ENCODE data around the gene CDH13. TPM values are rescaled to one million over a fixed set of nuclear protein-coding genes. Genes with fewer than 3 reads are reported as not detected.

CDH13 gene
- total RNA-seq, 4 donors from 2014 or later = 3.4 to 14.8 (median 6.5) TPM

DNA sequence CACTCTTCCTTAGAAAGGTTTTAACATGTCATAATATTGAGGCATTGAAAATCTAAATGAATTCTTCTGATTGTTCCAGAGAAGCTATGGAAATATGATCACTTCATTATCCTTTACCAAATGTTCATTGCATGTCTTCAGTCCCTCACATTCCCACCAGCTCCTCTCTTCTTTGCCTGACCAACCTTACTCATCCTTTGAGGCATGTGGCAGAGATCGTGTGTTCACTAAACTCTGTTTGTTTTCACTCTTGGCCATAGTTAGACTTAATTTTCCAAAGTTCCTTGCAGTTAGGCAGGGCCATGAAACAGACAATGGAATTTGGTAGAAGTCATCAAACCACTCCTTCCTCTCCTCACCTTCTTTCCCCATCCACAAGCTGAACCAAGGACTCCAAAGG lies 914.5 kb downstream of the CDH13 start:
- TF ChIP-seq POLR2A (IDR thresholded peaks at IDR 0.05) = no peak
- TF ChIP-seq, protein P1, sequence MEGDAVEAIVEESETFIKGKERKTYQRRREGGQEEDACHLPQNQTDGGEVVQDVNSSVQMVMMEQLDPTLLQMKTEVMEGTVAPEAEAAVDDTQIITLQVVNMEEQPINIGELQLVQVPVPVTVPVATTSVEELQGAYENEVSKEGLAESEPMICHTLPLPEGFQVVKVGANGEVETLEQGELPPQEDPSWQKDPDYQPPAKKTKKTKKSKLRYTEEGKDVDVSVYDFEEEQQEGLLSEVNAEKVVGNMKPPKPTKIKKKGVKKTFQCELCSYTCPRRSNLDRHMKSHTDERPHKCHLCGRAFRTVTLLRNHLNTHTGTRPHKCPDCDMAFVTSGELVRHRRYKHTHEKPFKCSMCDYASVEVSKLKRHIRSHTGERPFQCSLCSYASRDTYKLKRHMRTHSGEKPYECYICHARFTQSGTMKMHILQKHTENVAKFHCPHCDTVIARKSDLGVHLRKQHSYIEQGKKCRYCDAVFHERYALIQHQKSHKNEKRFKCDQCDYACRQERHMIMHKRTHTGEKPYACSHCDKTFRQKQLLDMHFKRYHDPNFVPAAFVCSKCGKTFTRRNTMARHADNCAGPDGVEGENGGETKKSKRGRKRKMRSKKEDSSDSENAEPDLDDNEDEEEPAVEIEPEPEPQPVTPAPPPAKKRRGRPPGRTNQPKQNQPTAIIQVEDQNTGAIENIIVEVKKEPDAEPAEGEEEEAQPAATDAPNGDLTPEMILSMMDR (IDR thresholded peaks at IDR 0.05) = no peak
- H3K4me1 ChIP-seq = no peaks in the 10 kb centered on the region
- intact Hi-C loops (cut with DNase I) = no loop called here
- H3K27ac ChIP-seq = no peak overlapping the region
- no peaks in the 10 kb centered on the region for H3K27me3 ChIP-seq
- 48 to 75% methylated on average over 1 of the region's 1 CpG for whole genome bisulfite sequencing, 2 donors
- H3K9me3 ChIP-seq = no peaks in the 10 kb centered on the region
- H3K36me3 ChIP-seq = no peaks in the 10 kb centered on the region
- H3K4me3 ChIP-seq (replicated peaks in 1 of 3) = no peak overlapping the region
- no peak for DNase-seq

DNA sequence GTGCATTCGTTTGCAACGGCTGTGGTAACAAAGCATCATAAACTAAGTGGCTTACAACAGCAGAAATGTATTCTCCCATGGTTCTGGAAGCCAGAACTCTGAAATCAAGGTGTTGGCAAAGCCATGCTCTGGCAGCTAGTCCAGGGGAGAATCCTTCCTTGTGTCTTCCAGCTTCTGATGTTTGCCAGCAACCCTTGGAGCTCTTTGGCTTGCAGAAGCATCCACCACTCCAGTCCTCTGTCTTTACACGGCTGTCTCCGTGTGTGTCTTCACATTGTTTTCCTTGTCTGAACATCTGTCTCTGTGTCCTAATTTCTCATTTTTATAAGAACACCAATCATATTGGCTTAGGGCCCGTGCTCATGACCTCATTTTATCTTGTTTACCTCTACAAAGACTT lies 915.7 kb downstream of the CDH13 start:
- Histone ChIP-seq H3K27me3 (no peaks in the 10 kb centered on the region), H3K4me3 (replicated peaks in 1 of 3) (no peak overlapping the region), H3K27ac (no peak overlapping the region), H3K9me3 (no peaks in the 10 kb centered on the region), H3K4me1 (no peaks in the 10 kb centered on the region), H3K36me3 (no peaks in the 10 kb centered on the region)
- intact Hi-C loops (cut with DNase I) = no loop called here
- WGBS, 2 donors = 72 to 88% methylated on average over 5 of the region's 5 CpGs
- DNase-seq = no peak
- TF ChIP-seq, protein P1 (IDR thresholded peaks at IDR 0.05) = no peak

DNA sequence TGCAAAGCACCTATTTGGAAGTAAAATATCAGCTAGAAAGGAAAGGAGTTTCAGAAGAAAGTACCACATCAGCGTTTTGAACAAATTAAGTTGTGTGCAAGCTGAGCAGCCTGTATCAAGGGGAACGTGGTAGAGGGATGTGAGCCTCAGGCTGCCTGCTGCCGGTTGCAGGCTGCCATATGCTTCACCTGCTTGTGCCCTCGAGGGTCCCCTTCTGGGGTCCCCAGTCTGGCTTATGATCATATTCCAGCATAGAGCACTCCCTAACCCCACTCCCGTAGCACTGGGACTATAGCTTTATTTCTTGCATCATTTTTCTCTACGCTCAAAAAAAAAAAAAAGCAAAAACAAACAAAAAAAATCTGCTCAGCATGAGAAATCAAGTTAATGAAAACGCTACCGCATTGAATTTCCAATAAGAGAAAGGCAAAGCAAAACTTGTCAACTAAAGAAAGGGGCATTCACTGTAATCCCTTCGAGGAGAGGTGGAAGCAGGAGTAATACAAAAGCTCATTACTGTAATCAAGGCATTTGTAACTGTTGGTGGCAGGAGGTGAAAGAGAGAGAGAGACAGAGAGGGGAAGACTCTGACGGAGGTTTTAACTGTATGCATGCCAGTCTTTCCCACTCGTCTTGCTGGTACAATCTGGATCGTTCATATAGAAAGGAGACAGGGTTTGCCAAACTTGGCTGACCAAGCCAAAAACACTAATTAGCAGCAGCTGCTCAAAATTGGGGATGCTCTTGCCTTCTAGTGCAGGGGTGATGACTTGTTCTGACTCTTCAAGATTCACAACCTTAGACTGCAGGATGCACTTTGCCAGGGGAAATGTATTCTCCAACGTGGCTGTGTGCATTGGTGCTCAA lies 922.8 kb downstream of the CDH13 start:
- TF ChIP-seq, protein P1 (IDR thresholded peaks at IDR 0.05) = no peak
- no peak for TF ChIP-seq POLR2A (IDR thresholded peaks at IDR 0.05)
- H3K36me3 ChIP-seq = no peaks in the 10 kb centered on the region
- intact Hi-C loops (cut with DNase I) = no loop called here
- no peak for DNase-seq
- H3K4me3 ChIP-seq (replicated peaks in 1 of 3) = no peak overlapping the region
- H3K27ac ChIP-seq = no peak overlapping the region
- no peaks in the 10 kb centered on the region for H3K9me3 ChIP-seq
- no peaks in the 10 kb centered on the region for H3K4me1 ChIP-seq
- 47 to 51% methylated on average over 13 of the region's 13 CpGs for WGBS, 2 donors
- no peaks in the 10 kb centered on the region for H3K27me3 ChIP-seq

DNA sequence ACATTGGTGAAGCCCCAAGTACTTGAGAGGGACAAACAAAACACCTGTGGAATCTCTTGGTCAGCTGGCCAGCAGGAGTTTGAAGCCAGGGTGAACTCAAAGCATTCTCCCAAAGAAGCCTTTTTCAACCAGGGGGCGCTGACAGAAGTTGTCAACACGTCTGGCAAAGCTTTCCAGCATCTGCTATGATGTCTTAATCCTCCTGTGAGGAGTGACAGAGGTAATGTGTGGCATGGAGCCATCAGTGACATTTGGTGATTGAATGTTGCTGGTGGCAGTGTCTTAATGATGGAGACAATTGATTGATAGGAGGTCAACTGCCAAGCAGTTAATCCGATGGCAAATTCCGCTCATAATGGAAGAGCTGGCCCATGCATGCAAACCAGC lies 923.4 kb downstream of the CDH13 start:
- intact Hi-C loops (cut with DNase I) = no loop called here
- 41 to 46% methylated on average over 4 of the region's 4 CpGs for WGBS, 2 donors

DNA sequence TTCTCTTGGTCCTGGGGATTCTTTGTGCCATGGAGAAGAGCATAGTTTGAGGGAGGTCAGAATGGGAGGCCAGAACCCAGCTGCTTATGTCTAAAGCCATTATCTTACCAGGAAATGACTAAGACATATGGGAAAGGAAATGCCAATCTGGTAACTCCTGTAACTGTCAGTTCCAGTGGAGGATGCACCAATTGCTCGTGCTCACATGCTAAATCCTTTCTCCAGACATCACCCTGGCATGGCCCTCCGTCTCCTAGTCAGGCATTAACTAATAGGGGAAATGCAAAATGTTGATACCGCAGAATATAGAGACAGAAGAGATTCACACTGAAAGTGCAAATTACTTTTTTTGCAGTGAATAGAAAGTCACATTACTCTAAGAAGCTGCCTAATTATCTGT lies 925.5 kb downstream of the CDH13 start:
- TF ChIP-seq POLR2A (IDR thresholded peaks at IDR 0.05) = no peak
- TF ChIP-seq, protein P1 (IDR thresholded peaks at IDR 0.05) = no peak

More for the DNA sequence above, 923.4 kb downstream of the CDH13 start:
- Histone ChIP-seq H3K27me3 (no peaks in the 10 kb centered on the region), H3K27ac (no peak overlapping the region), H3K36me3 (no peaks in the 10 kb centered on the region), H3K4me1 (no peaks in the 10 kb centered on the region), H3K4me3 (replicated peaks in 1 of 3) (no peak overlapping the region), H3K9me3 (no peaks in the 10 kb centered on the region)
- peak; percentile 10 for DNase-seq
- TF ChIP-seq POLR2A (IDR thresholded peaks at IDR 0.05) = no peak
- TF ChIP-seq, protein P1 (IDR thresholded peaks at IDR 0.05) = no peak

More for the DNA sequence above, 925.5 kb downstream of the CDH13 start:
- intact Hi-C loops (cut with DNase I) = no loop called here
- Histone ChIP-seq H3K27me3 (no peaks in the 10 kb centered on the region), H3K4me3 (replicated peaks in 1 of 3) (no peak overlapping the region), H3K4me1 (no peaks in the 10 kb centered on the region), H3K36me3 (no peaks in the 10 kb centered on the region), H3K27ac (no peak overlapping the region), H3K9me3 (no peaks in the 10 kb centered on the region)
- DNase-seq = no peak
- 70 to 79% methylated on average over 3 of the region's 3 CpGs for WGBS, 2 donors

All from thyroid gland (tissue), 4 donors.